ENCODE data around the gene C22orf39.

Gene C22orf39

GRCh38 chr22:19476023-19476422, 28.5 kb upstream of the C22orf39 start:
- DNase-seq, result no peak

DNA sequence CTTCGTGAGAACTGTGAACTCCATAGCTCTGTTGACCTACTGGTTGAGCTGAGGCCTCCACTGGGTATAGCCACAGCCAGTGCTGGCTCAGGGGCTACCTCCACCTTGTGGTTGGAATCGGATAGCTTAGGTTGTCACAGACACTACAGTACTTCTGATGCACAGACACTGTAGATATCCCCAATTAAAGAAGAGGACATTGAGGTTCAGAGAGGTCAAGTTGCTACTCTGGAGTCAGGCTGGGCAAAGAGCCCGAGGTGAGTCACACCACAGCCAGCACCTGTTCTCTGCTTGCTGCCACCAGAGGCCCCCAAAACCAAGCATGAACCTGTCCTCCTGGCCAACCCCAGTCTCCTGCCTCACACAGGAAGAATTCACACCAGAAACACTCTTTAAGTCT, 26.1 kb upstream of the C22orf39 start:
- no peak for DNase-seq

DNA sequence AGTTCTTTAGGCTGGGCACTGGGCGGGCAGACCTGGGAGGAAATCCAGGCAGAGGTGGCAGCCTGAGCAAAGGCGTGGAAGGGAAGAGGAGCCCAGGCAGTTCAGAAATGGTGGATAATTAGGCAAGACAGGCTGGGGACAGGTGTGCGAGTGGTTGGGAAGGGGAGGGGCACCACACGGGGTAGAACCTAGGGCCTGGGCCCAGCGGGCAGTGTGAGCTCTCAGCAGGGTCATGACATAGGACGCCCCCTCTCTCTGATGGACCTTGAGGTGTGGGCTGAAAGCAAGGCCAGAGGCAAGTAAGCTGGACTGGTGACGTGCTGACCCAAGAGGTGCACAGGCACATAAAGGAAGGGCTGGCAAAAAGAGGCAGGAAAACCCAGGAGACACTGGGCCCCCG, 24.7 kb upstream of the C22orf39 start:
- DNase-seq, result no peak

DNA sequence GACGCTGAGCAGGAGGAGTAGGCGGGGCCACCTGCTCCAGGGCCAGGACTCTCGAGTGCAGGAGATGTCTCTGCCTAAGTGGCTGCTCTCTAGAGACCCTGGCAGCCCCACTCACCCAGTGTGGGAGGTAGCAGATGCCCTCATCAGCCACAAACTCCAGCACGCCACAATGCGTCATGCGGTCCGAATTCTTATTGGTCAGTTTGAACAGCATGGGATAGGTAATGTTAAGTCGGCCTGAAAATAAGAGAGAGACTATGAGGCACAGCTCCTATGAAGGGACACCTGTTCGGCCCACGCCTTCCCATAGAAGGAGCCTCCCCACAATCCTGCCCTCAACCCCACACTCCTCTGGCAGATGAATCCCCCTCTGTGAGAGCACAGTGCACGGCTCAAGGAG, 24.1 kb upstream of the C22orf39 start:
- DNase-seq, result no peak

- DNase-seq, result no peak
These were observed 22.5 kb upstream of the C22orf39 start for GRCh38 chr22:19470010-19470409.

DNA sequence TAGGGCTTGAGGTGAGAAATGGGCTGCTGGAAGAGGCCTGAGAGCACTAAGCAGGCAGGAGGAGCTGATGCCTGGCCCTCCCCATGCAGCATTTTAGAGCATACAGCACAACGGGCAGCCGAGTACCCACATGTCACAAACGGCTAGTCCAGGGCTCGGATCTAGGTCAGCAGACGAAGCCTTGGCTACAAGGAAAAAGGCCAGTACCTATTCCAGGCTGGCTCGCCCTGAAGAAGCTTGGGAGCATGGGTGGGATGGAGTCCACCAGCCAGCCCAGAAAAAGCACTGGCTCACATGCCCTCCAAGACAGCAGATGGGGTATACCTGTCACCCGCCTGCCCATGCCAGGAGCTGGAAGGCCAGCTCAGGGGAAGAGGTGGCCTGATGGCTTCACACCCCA, 21.9 kb upstream of the C22orf39 start:
- no peak for DNase-seq

DNA sequence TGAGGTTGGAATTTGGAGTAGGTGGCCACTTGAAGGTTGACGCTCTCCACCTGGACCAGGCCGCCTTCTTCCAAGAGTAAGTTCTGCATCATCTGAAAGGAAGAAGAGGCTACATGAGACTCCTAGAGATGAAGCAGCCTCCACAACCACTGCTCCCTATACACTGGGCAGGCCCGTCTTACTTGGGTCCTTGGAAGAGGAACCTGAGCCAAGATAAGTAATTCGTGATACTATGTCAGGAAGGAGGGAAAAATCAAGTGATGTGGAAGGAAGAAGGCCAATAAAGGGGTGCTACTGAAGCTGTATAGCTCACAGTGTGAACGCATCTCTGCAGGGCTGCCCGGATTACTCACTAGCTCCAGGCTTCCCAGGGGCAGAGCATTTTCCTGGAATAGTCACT, 20.4 kb upstream of the C22orf39 start:
- no peak for DNase-seq

GRCh38 chr22:19466848-19467752, 19.6 kb upstream of the C22orf39 start:
- no peak for DNase-seq

DNA sequence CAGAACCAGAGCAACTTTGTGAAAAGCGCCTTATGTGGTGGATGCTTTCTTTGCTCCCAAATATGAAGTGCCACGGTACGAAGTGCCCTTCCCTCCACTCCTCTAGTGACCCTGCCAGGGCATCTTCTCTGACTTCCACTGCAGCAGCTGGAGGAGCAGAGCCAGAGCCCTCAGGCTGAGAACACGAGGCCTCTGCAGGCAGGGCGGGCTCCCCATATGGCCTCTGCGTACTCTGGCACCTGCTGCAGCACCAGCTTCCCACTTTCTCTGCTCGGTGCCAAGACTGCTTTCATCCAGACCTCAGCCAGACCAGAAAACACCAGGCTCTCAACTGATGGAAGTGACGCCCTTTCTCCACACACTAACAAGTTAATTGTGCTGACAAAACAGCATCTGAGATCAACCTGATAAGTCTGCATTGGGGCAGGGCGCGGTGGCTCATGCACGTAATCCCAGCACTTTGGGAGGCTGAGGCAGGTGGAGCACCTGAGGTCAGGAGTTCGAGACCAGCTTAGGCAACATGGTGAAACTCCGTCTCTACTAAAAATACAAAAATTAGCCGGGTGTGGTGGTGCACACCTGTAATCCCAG, 18.7 kb upstream of the C22orf39 start:
- no peak for DNase-seq

- no peak for DNase-seq
These were observed 17.5 kb upstream of the C22orf39 start for GRCh38 chr22:19464975-19465374.

- no peak for DNase-seq
These were observed 17.0 kb upstream of the C22orf39 start for GRCh38 chr22:19464546-19464945.

DNA sequence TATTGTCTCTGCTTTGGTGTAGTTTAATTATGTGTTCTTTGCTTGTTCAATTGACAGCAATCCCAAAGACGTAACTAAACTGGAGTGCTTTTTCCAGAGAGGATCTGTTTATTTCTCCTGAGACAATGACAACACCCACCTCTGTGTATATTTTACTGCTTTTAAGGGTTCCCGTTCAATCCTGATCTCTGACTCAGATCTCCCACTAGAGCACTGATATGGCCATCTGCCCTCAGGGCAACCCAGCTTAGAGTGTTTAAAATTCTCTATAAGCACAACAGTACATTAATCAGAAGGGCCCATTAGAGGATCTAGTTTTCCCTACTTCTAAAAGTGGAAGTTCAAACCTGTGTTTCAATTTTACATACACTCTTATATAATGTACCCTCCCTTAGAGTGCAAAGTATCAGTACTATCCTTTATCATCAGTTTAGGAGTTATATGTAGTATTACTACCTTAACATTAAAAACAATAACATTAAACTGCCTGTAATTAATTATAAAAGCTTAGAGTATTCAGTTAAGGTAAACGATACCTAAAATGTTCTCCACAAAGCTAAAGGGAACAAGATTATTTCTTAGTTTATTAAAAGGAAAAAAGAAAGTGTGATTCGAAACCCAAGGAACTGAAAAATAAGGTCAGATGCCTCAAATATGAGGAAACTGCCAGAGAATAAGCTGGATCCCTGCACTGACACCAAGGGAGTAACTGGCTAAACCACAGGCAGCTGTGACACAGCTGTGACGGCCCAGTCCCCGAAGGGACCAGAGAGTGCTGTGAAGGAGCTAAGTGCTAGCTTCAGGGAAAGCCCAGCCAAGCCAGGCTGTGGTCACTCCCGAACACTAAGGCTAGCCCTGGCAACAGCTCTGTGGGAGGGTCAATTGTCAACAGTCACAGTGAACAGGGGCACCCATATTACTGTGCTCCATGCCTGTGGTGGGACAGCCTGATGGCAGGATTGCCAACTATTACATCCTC, 16.3 kb upstream of the C22orf39 start:
- DNase-seq, result no peak

GRCh38 chr22:19463008-19463407, 15.5 kb upstream of the C22orf39 start:
- DNase-seq, result no peak

DNA sequence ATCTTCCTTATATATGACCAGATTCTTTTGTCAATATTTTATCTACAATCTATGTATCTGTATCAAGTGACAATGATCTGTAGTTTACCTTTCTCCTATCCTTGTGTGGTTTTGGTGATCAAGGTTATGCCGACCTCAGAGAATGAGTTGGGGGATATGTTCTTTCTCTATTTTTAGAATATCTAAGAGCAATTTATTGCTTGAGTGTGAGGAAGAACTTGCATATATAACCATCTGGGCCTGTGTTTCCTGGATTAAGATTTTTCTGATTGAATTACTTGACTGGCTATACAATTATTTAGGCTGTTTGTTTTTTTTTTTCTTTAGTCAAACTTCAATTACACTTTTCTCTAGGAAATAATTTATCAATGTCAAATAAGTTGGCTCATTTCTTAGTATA, 14.0 kb upstream of the C22orf39 start:
- DNase-seq, result no peak

DNA sequence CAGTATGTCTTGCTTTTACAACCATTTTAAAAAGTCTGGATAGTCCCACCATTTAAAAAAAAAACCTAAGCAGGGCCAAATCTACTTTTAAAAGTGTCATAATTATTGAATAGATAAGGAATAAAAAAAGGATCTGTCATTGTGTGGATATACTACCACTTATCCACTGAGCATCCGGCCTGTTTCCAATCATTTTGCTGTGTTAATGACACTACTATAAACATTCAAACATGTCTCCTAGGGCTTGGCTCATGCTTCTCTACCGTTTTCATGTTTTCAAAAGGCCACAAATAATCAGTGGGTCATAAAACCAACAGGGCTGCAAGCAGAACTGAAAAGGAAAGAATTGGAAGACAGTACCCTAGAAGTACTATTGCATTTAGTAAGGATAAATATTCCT, 12.5 kb upstream of the C22orf39 start:
- no peak for DNase-seq

GRCh38 chr22:19457828-19458428, 10.4 kb upstream of the C22orf39 start:
- DNase-seq, result no peak

DNA sequence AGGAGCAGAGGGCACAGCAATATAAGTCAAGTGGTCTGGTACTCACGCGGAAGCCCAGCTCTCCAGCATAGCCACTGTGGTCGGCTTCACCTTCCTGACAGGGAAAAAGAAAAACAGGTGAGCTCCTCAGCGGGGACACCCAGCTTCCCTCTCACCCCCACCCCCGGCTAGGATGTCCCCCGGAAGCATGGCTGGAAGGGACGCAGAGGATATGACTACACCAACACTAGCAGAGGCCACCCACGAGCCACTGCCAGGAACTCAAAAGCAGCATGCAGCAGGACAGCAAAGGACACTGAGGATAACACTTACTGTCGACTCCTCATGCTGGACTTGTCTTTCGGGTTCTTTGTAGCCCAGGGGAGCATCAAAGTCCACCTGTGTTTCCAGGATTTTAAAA, 9.0 kb upstream of the C22orf39 start:
- no peak for DNase-seq

DNA sequence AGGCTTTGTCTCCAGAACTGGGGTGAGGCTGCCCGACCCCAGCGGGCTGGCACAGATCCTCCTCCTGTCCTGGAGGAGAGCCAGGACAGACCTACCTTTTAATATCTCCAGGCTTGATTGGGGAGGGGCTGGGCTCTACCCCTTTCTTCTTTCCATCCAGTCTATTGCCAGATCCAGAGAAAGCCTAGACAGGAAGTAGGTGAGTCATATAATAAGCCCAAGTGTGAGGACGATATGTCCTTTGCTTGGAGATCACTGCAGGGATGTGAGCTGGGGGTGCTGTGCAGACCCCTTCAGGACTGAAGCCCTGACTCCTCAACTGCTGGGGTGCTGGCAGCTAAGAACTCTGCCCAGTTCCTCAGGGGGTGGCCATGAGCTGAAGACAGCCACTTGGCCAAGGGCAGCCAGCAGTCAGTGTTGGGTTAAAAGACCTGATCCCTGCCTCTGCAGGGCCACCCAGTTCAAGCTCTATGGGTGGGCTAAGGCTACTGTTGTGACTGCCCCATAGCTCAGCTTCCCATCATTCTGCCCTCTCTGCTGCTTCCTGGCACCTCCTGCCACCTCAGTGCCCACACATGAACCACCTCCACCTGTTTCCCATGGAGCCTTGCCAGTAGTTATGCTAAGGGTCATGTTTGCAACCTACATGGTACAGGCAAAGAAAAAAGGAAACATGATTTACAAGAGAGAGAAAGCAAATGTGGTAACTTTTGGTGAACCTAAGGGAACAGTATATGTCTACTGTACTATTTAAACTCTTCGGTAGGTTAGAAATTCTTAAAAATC, 8.3 kb upstream of the C22orf39 start:
- no peak for DNase-seq

DNA sequence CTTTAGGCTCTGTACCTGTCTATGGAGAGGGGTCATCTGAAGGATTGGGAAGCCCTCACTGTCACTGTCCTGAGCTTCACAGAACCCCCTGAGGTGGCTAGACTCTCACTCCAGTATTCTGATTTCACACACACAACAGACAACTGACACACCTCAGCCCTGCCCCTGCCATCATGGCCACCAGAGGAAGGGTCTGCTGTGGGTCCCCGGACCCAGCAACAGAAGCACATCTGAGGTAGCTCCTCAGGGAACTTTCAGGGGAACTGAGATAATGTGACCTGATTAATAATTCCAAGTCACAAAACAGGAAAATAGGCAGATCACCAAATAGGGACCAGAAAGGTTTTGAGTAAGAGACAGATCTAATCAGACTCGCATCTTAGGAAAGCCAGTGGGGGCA, 7.5 kb upstream of the C22orf39 start:
- no peak for DNase-seq

DNA sequence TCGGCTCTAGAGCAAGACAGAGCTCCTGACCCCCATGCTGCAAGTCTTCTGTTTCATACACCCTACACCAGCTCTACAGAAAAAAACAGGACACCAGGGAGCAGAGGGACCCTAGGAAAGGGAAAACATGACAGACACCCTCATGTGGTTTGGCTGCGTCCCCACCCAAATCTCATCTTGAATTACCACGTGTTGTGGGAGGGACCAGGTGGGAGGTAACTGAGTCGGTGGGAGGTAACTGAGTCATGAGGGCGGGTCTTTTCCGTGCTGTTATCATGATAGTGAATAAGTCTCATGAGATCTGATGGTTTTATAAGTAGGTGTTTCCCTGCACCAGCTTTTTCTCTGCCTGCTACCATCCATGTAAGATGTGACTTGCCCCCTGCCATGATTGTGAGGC, 6.6 kb upstream of the C22orf39 start:
- no peak for DNase-seq

DNA sequence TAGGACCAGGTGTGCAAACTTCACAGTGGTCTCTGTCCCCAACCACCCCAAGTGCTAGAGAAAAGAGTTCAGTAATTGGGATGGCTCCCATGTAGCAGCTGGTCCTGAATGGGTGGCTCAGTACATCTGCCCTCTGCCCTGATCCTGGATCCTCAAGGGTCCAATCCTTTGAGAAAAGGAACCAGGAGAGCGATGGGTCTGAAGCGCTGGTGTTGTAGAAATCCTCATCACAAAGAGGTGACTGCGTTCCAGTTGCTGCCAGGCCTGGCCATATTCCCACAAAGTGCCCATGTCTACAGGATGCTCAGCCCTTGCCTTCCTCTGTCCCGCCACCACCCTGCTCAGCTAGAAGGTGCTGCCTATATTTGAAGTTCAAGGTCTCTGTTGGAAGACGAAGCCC, 6.2 kb upstream of the C22orf39 start:
- no peak for DNase-seq

- no peak for DNase-seq
These were observed 4.1 kb upstream of the C22orf39 start for GRCh38 chr22:19451570-19451969.
